ENCODE data around the gene CMYA5.
"Not testable (repeated sequence)": the region's sequence is repeated elsewhere in the genome, so short reads cannot be mapped to it uniquely, and the experiment has no call there.

The CMYA5 gene

DNA sequence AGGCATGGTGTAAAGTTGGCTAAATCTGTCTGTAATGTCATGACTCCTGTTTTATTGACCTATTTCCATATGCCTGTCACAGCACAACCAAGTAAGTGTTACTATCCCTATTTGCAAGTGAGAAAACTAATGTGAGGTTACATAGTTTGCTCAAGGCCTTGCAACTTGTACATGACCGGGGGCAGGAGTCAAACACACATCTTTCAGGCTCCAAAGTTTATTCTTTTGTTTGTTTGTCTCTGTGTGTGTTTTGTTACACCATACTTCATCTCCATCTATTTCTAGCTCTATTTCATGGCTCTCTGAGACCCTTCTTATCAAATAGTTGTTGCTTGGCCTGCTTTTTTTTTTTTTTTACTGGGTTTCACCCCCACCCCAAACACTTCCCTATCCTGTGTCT, 70.2 kb downstream of the CMYA5 start:
- Histone ChIP-seq H3K9me3 (no peaks in the 10 kb centered on the region), H3K36me3 (no peaks in the 10 kb centered on the region), H3K4me1 (ENCODE audit: control insufficient read depth in 1 of 2, insufficient read depth in 1 of 2, low read depth in 1 of 2, low read length in 1 of 2) (no peaks in the 10 kb centered on the region), H3K27me3 (no peaks in the 10 kb centered on the region), H3K4me3 (ENCODE audit: low read depth in 1 of 2, low read length in 1 of 2) (no peak overlapping the region), H3K27ac (no peak overlapping the region)
- TF ChIP-seq, protein P1, sequence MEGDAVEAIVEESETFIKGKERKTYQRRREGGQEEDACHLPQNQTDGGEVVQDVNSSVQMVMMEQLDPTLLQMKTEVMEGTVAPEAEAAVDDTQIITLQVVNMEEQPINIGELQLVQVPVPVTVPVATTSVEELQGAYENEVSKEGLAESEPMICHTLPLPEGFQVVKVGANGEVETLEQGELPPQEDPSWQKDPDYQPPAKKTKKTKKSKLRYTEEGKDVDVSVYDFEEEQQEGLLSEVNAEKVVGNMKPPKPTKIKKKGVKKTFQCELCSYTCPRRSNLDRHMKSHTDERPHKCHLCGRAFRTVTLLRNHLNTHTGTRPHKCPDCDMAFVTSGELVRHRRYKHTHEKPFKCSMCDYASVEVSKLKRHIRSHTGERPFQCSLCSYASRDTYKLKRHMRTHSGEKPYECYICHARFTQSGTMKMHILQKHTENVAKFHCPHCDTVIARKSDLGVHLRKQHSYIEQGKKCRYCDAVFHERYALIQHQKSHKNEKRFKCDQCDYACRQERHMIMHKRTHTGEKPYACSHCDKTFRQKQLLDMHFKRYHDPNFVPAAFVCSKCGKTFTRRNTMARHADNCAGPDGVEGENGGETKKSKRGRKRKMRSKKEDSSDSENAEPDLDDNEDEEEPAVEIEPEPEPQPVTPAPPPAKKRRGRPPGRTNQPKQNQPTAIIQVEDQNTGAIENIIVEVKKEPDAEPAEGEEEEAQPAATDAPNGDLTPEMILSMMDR (IDR thresholded peaks at IDR 0.05), result no peak

DNA sequence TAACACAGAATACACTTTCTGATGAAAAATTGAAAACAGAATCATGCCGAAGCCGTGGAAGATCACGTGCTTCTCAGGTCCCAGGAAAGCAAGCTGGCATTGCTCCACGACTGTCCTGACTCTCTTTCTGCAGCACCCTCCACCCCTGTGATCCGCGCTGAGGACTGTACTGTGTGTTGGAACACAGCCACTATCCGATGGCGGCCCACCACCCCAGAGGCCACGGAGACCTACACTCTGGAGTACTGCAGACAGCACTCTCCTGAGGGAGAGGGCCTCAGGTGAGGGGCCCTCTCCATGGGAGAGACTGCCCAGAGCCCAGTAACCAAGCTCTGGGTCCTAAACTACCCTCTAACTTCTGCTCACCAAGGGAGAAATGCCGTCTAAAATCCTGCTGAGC, 73.3 kb downstream of the CMYA5 start:
- Histone ChIP-seq H3K27me3 (no peaks in the 10 kb centered on the region), H3K9me3 (no peaks in the 10 kb centered on the region), H3K4me1 (ENCODE audit: control insufficient read depth in 1 of 2, insufficient read depth in 1 of 2, low read depth in 1 of 2, low read length in 1 of 2) (no peaks in the 10 kb centered on the region), H3K27ac (no peak overlapping the region), H3K36me3 (no peaks in the 10 kb centered on the region), H3K4me3 (ENCODE audit: low read depth in 1 of 2, low read length in 1 of 2) (no peak overlapping the region)
- TF ChIP-seq, protein P1 (IDR thresholded peaks at IDR 0.05), result no peak

DNA sequence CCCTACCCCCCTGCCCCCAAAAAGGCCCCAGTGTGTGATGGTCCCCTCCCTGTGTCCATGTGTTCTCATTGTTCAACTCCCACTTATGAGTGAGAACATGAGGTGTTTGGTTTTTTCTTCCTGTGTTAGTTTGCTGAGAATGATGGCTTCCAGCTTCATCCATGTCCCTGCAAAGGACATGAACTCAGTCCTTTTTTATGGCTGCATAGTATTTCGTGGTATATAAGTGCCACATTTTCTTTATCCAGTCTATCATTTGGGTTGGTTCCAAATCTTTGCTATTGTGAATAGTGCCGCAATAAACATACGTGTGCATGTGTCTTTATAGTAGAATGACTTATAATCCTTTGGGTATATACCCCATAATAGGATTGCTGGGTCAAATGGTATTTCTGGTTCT, 74.5 kb downstream of the CMYA5 start:
- H3K27me3 ChIP-seq; H3K4me1 ChIP-seq (ENCODE audit: control insufficient read depth in 1 of 2, insufficient read depth in 1 of 2, low read depth in 1 of 2, low read length in 1 of 2); H3K9me3 ChIP-seq; H3K4me3 ChIP-seq (ENCODE audit: low read depth in 1 of 2, low read length in 1 of 2); H3K27ac ChIP-seq; H3K36me3 ChIP-seq: not testable (repeated sequence)

DNA sequence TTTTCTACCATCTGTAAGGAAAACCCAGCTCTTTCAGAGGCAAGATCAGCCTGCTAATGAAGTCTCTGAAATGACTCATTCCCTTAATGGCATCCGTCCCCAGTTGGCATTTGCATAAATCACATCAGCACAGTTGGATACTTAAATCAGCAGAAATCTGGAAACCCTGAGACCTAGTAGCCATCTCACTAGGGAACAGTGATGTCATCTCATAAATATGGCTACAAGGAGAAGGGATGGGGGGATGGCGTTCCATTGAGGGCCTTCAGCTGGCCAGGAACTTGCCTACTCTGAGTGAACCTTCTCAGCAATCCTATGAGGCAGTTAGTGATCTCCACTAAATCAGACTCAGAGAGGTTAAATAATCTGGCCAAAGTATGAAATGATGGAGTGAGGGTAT, 81.8 kb downstream of the CMYA5 start:
- TF ChIP-seq, protein P1 (IDR thresholded peaks at IDR 0.05), result no peak
- H3K36me3 ChIP-seq, result no peaks in the 10 kb centered on the region
- no peaks in the 10 kb centered on the region for H3K4me1 ChIP-seq (ENCODE audit: control insufficient read depth in 1 of 2, insufficient read depth in 1 of 2, low read depth in 1 of 2, low read length in 1 of 2)
- no peaks in the 10 kb centered on the region for H3K9me3 ChIP-seq
- H3K27me3 ChIP-seq, result no peaks in the 10 kb centered on the region
- no peak overlapping the region for H3K4me3 ChIP-seq (ENCODE audit: low read depth in 1 of 2, low read length in 1 of 2)
- H3K27ac ChIP-seq, result no peak overlapping the region

DNA sequence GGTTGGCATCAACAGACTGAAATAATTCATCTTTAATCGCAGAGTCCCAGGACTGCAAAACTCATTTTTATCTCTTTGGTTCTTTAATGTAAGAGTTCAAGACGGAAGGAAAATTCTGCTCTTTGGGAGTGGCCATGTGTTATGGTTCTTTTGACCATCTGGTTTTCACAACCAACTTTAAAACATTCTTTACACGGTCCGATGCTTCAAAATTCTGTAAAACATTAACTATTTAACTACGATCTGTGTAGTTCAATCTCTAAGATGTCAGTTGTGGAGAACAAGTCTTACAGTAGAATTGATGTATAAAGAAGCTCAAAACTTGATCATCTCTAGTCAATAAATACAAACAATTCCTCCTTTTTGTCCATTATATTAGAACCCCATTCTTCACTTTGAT, 83.0 kb downstream of the CMYA5 start:
- TF ChIP-seq, protein P1 (IDR thresholded peaks at IDR 0.05), result no peak
- H3K36me3 ChIP-seq, result no peaks in the 10 kb centered on the region
- H3K27ac ChIP-seq, result no peak overlapping the region
- H3K27me3 ChIP-seq, result no peaks in the 10 kb centered on the region
- no peaks in the 10 kb centered on the region for H3K4me1 ChIP-seq (ENCODE audit: control insufficient read depth in 1 of 2, insufficient read depth in 1 of 2, low read depth in 1 of 2, low read length in 1 of 2)
- no peak overlapping the region for H3K4me3 ChIP-seq (ENCODE audit: low read depth in 1 of 2, low read length in 1 of 2)
- H3K9me3 ChIP-seq, result no peaks in the 10 kb centered on the region

DNA sequence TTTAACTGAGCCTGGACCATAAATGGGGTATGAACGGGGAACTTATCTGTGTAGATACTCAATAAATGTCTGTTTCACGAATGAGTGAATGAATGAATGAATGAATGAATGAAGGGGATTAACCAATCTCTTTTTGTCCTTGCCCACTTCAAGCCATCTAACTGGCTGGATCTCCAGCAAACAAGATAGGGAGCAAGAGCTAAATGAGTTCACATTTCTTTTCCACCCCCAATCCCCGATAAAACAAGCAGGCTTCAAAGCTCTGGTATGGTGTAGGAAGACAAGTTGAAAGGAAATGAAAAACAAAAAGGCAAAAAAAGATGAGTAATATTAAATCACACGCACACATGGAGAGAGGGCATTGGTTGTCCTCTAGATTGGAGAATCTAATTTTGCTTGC, 84.0 kb downstream of the CMYA5 start:
- Histone ChIP-seq H3K9me3 (no peaks in the 10 kb centered on the region), H3K36me3 (no peaks in the 10 kb centered on the region)
- TF ChIP-seq, protein P1 (IDR thresholded peaks at IDR 0.05), result no peak

More for the DNA sequence above, 84.0 kb downstream of the CMYA5 start:
- no peaks in the 10 kb centered on the region for H3K27me3 ChIP-seq
- H3K4me3 ChIP-seq (ENCODE audit: low read depth in 1 of 2, low read length in 1 of 2), result no peak overlapping the region
- H3K27ac ChIP-seq, result no peak overlapping the region
- no peaks in the 10 kb centered on the region for H3K4me1 ChIP-seq (ENCODE audit: control insufficient read depth in 1 of 2, insufficient read depth in 1 of 2, low read depth in 1 of 2, low read length in 1 of 2)

Data from neutrophil (primary cell).